ENCODE measurements around the gene MRC1.

DNA sequence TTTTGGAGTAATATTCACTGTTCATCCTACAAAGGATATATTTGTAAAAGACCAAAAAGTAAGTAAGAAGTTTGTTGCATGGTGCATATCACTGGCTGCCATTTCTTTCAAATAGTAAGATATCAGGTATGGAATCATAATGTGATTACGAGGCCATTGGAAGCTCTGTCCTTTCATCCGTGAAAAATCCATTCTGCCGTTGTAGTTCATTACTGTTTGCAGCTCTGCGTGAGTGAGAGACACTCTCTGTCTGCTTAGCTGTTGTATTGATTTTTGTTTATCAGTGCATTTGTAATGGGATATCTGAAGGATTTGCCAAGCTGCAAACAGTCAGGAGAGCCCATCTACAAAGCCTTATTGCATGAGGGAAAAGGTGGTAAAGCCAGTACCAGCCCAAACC, 98.5 kb downstream of the MRC1 start:
- TF ChIP-seq CTCF (IDR thresholded peaks at IDR 0.05 in 2 of 3, conservative IDR thresholded peaks at IDR 0.05 in 1 of 3; ENCODE audit: control insufficient read depth in 2 of 3, extremely low read depth in 1 of 3, insufficient read depth in 1 of 3, low read depth in 3 of 3, low read length in 3 of 3) (no peak), YY1 (IDR thresholded peaks at IDR 0.05; ENCODE audit: low read depth, low read length) (no peak), SIN3A (IDR thresholded peaks at IDR 0.05; ENCODE audit: low read depth, low read length) (no peak), MAX (IDR thresholded peaks at IDR 0.05; ENCODE audit: low read depth, low read length) (no peak), FOXK2 (IDR thresholded peaks at IDR 0.05) (no peak), POU2F2 (IDR thresholded peaks at IDR 0.05; ENCODE audit: borderline replicate concordance, low read depth, low read length) (no peak), CHD2 (IDR thresholded peaks at IDR 0.05; ENCODE audit: borderline replicate concordance, low read depth, low read length) (no peak), EZH2 (IDR thresholded peaks at IDR 0.05; ENCODE audit: borderline replicate concordance, control insufficient read depth, low read depth, low read length) (no peak)
- TF ChIP-seq, protein P1, sequence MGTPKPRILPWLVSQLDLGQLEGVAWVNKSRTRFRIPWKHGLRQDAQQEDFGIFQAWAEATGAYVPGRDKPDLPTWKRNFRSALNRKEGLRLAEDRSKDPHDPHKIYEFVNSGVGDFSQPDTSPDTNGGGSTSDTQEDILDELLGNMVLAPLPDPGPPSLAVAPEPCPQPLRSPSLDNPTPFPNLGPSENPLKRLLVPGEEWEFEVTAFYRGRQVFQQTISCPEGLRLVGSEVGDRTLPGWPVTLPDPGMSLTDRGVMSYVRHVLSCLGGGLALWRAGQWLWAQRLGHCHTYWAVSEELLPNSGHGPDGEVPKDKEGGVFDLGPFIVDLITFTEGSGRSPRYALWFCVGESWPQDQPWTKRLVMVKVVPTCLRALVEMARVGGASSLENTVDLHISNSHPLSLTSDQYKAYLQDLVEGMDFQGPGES (IDR thresholded peaks at IDR 0.05): no peak

Measured in GM12878 (cell line).